G401 (cell line): Measurements from ENCODE around the gene LZTFL1. TPM values are rescaled to one million over a fixed set of nuclear protein-coding genes. Genes with fewer than 3 reads are reported as not detected.

Source experiments
- DNase-seq: peaks from one replicate; pipeline ENCODE4 v3.0.0-alpha.2; 2015; ENCODE audit warnings: low spot score
- in situ Hi-C: cut with HindIII; loops from 2 replicates; pipeline ENCODE4 v1.10.0; 2016; ENCODE audit warnings: low sequenced_read_pairs, mixed read lengths
- total RNA-seq: library from RNA; depleted of rRNA; stranded (reverse); fragments of >200 nt; shearing (Covaris generic); gene quantifications from 2 replicates; pipeline ENCODE4 v1.2.3, GENCODE V29; 2014; rRNA removed

The LZTFL1 gene
- 28.6 and 31.1 TPM in 2 replicates for total RNA-seq

DNA sequence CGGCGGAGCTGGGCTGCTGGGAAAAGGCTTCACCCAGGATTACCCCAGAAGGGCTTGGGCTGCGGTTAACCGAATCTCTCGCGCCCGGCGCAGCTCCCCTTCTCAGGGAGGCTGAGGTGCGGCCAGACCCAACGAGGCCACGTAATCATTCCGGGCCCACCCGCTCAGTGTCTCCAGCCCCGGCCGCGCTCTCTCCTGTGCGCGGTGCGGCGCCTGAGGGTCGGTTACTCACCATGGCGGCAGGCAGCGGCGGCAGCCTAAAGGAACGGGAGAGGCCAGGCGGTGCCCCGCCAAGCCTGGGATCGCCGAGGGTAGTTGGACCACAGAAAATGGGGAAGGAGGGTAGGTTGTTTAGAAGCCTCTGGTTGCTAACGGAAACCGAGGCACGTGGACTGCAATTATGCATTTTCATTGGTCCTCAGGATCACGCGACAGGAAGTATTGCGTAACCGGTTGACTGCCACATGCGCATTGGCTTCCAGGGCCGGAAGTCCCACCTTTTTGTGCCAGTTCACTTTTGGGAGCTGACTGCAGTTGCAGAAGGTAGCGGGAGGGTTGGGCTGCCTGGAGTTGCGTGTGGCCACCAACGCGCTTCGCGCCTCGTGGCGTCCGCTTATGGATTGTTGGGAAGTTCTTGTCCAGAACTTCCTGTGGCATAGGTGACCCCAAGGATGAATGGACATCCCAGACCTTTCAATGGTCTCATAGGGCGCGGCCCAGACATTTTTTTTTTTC, at the start of gene LZTFL1:
TSS of gene LZTFL1 (minus strand) at position 363 of the 735 bp plus-strand sequence. CDS start at position 235, 128 bp downstream.
- in situ Hi-C loops, result no loop called here
- peak; percentile 98 for DNase-seq

DNA sequence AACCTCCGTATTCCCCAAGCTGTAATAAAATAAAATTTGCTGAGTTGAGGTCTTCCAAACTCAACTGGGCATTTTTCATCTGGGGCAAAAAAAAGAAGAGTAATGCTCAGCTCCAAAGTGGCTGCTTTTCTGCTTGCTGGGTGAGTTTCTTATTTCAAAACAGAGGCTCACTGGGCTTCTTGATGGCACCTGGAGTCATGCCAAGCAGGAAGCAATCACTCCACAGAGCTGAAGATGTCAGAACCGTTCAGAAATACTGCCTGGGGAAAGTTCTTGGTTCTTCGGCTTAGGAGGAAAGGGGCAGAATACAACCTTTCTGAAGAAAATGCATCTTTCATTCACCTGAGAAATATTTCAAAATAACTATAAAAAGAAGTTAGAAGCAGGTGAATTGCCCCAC, 48.5 kb upstream of the LZTFL1 start:
- DNase-seq, result no peak
- in situ Hi-C loops, result no loop called here

DNA sequence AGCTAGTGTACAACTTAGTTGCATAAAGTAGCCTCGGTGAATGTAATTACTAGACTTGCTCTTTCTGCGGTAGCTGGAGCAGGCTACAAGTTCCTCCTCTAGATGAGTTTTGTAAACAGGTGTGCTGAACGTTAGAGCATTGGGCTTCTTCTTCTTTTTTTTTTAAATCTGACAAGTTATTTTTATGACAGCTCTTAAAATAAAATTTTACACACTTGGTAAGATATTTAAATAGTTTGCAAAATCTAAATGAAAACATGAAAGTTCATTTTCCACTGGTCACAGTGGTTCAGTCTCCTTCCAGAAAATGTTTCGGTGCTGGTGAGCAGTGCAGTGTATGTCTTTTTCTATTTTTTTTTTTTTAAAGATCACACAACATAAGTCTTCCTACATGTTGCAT, 47.4 kb upstream of the LZTFL1 start:
- in situ Hi-C loops, result no loop called here
- no peak for DNase-seq

- no peak for DNase-seq
- in situ Hi-C loops, result no loop called here
These were observed 46.0 kb upstream of the LZTFL1 start for GRCh38 chr3:45887759-45888511.

- in situ Hi-C loops, result no loop called here
These were observed 45.4 kb upstream of the LZTFL1 start for GRCh38 chr3:45887285-45887684.

GRCh38 chr3:45885979-45886705, 44.2 kb upstream of the LZTFL1 start, which contains the start of gene CCR9:
Gene CCR9 (plus strand): TSS chr3:45886543. CDS start chr3:45894934, 8,391 bp downstream.
- DNase-seq, result no peak
- in situ Hi-C loops, result no loop called here

More at GRCh38 chr3:45887285-45887684, 45.4 kb upstream of the LZTFL1 start:
- DNase-seq, result no peak

- no peak for DNase-seq
- in situ Hi-C loops, result no loop called here
These were observed 42.7 kb upstream of the LZTFL1 start for GRCh38 chr3:45884368-45885201.

DNA sequence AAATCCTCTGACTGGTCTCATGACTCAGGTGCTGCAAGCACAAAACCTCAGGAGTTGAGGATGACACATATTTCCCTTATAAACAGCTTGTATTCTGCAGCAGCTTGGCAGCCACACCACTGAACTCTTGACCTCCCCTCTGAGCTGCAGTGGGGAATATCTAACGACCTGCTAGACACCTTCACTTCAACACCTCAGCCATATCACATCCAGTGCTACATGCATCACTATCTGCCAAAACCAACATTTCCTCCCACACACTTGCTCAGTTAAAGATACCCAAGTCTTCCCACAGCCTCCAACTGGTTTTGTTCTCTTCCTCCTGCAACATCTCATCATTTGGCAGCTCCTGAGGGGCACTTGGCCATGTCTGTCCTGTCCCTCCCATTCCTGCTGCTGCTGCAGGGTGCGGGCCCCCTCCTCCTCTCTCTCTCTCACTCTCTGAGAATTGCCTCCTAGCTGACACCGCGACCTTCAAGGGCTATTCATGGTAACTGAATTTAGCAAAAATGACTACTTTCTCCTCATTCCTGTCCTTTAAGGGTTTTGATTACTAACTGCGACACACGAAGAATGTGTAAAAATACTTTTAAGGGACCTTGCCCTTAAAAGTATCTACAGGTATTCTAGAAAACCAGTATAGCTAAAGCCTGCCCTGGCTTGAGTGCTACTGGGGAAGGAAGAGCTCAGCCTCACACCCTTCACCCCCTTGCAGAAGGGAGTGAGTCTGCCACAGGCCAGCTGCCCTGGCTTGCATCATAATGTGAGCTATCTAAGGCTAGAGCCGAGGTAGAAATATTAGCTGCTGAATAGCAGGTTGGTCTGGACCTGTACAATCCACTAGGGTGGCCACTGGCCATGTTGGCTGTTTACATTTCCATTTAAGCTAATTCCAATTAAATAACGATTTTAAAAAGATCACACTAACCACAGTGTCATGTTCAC, 39.4 kb upstream of the LZTFL1 start:
- in situ Hi-C loops, result no loop called here
- DNase-seq, result no peak

GRCh38 chr3:45880725-45881077, 38.8 kb upstream of the LZTFL1 start:
- in situ Hi-C loops, result no loop called here
- DNase-seq, result no peak

DNA sequence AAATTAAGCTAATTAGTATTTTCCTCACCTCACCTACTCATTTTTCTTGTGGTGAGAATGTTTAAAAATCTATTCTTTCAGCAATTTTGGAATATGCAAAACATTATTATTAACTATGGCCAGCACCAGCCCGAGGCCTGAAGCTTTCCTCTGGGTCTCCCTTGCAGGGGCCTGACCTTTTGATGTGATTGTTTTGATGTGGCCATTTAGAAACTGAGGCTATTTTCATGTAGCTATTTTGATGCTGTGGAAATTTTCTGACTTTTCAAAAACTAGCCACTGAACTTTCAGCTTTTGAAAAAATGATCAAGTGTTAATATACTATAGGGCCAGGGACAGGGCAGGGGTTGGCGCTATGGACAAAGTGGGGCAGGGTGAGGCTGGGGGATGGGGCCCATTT, 36.2 kb upstream of the LZTFL1 start:
- DNase-seq, result no peak
- in situ Hi-C loops, result no loop called here

- DNase-seq, result no peak
- in situ Hi-C loops, result no loop called here
These were observed 32.9 kb upstream of the LZTFL1 start for GRCh38 chr3:45874677-45875346.

GRCh38 chr3:45873638-45874037, 31.7 kb upstream of the LZTFL1 start:
- DNase-seq, result no peak
- in situ Hi-C loops, result no loop called here

DNA sequence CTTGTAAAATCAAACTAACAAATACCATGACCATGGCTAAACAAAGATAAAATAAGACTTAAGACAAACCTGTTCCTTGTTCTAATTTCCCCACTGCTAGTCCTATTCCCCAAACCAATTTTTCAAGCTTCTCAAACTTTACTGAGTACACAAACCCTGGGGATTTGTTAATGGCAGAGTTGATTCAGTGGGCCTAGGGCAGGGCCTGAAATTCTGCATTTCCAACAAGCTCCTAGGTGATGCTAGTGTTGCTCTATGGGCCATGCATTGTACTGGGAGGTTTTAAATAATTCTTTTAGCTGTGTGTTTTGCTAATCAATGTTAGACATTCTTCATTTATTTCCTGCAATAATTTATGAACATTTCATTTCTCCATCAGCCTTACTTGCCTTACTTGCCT, 31.1 kb upstream of the LZTFL1 start:
- no peak for DNase-seq
- in situ Hi-C loops, result no loop called here

DNA sequence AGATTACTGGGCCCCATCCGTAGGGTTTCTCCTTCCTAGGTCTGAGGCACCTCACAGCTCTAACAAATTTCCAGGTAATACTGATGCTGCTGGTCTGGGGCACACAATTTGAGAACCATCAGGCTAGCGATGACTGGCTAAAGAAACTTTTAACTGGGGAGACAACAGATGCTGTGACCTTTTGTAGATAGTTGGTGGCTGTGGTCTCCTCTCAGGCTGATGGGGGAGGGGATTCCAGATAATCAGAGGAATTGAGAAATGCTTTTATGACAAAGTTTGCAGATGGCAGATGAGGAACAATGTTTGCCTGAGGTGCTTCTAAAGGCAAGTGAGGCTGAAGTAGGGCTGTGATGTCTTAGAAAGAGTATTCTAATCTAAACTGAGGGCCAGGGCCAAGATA, 30.6 kb upstream of the LZTFL1 start:
- in situ Hi-C loops, result no loop called here
- DNase-seq, result no peak

DNA sequence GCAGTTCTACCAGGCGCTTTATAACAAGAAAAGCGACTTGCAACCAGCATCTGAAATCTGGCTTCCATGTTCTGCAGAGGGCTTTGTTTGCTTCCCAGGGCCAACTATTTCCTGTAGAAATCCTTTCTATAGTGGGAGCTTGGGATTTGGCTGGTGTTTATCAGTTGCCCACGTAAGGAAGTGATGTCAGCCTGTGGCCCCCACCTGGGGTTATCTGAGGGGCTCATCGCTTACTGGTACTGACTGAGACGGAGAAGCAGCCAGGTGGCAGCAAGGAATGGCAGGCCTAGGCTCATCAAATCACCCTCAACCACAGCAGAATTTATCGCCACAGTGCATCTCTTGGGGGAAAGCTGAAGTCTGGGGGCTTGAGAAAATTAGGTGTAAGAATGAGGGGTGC, 29.9 kb upstream of the LZTFL1 start:
- no peak for DNase-seq
- in situ Hi-C loops, result no loop called here

GRCh38 chr3:45870099-45870498, 28.2 kb upstream of the LZTFL1 start:
- no peak for DNase-seq
- in situ Hi-C loops, result no loop called here

- DNase-seq, result no peak
- in situ Hi-C loops, result no loop called here
These were observed 27.7 kb upstream of the LZTFL1 start for GRCh38 chr3:45869638-45870037.

DNA sequence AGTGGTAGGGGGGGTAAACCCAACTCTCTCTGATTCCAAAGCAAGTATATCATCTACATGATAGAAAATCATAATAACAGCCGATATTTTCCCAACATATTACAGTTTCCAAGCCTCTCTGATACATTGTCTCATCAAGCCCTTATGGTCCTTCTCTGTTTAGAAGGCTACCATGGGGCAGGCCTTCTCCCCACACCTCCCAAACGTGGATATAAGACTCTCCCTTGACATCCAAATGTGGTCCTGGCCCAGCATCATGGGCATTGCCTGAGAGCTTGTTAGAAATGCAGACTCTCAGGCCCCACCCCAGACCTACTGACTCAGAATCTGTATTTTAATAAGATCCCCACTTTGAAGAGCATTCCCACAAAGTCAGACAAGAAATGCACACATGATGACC, 26.7 kb upstream of the LZTFL1 start:
- in situ Hi-C loops, result no loop called here

More for the DNA sequence above, 26.7 kb upstream of the LZTFL1 start:
- DNase-seq, result no peak
